Measurements from ENCODE around the gene LUZP2.

The LUZP2 gene

GRCh38 chr11:24531528-24531927 is 34.7 kb downstream of the LUZP2 start:
- no peak overlapping the region for H3K4me3 ChIP-seq (ENCODE audit: low read depth, low read length)
- TF ChIP-seq, protein P1, sequence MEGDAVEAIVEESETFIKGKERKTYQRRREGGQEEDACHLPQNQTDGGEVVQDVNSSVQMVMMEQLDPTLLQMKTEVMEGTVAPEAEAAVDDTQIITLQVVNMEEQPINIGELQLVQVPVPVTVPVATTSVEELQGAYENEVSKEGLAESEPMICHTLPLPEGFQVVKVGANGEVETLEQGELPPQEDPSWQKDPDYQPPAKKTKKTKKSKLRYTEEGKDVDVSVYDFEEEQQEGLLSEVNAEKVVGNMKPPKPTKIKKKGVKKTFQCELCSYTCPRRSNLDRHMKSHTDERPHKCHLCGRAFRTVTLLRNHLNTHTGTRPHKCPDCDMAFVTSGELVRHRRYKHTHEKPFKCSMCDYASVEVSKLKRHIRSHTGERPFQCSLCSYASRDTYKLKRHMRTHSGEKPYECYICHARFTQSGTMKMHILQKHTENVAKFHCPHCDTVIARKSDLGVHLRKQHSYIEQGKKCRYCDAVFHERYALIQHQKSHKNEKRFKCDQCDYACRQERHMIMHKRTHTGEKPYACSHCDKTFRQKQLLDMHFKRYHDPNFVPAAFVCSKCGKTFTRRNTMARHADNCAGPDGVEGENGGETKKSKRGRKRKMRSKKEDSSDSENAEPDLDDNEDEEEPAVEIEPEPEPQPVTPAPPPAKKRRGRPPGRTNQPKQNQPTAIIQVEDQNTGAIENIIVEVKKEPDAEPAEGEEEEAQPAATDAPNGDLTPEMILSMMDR (IDR thresholded peaks at IDR 0.05; ENCODE audit: insufficient read depth, low read length, missing control alignments), result no peak
- CTCF ChIA-PET, result no interaction called here
- POLR2A ChIA-PET, result no interaction called here
- peak; percentile 65 for DNase-seq (ENCODE audit: low read depth, low spot score)

GRCh38 chr11:24543771-24544170 is 46.9 kb downstream of the LUZP2 start:
- no peak for DNase-seq (ENCODE audit: low read depth, low spot score)
- ChIA-PET CTCF (no interaction called here), POLR2A (no interaction called here)
- TF ChIP-seq, protein P1 (IDR thresholded peaks at IDR 0.05; ENCODE audit: insufficient read depth, low read length, missing control alignments), result no peak
- no peak overlapping the region for H3K4me3 ChIP-seq (ENCODE audit: low read depth, low read length)

GRCh38 chr11:24556693-24557092 is 59.8 kb downstream of the LUZP2 start:
- DNase-seq (ENCODE audit: low read depth, low spot score), result no peak
- TF ChIP-seq, protein P1 (IDR thresholded peaks at IDR 0.05; ENCODE audit: insufficient read depth, low read length, missing control alignments), result no peak
- ChIA-PET POLR2A (no interaction called here), CTCF (no interaction called here)
- no peak overlapping the region for H3K4me3 ChIP-seq (ENCODE audit: low read depth, low read length)

DNA sequence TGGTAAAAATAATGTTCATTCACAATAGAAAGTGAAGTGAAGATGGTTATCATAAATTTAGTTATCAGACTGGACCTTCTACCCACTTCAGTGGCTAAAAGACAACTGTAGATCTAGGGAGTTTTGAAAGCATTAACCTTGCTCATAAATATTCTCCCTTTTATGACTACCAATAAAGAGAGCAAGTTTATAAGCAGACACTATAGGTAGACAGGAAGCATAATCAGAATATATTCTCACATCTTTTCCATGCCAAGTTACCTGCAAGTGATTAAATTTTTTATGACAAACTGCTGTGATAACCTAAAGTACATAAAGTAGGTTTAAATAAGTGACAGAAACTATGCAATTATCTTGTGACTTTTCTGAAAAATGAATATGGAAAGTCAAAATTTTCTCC is 62.5 kb downstream of the LUZP2 start:
- CTCF ChIA-PET, result no interaction called here
- TF ChIP-seq, protein P1 (IDR thresholded peaks at IDR 0.05; ENCODE audit: insufficient read depth, low read length, missing control alignments), result no peak
- DNase-seq (ENCODE audit: low read depth, low spot score), result no peak
- H3K4me3 ChIP-seq (ENCODE audit: low read depth, low read length), result no peak overlapping the region
- POLR2A ChIA-PET, result no interaction called here

DNA sequence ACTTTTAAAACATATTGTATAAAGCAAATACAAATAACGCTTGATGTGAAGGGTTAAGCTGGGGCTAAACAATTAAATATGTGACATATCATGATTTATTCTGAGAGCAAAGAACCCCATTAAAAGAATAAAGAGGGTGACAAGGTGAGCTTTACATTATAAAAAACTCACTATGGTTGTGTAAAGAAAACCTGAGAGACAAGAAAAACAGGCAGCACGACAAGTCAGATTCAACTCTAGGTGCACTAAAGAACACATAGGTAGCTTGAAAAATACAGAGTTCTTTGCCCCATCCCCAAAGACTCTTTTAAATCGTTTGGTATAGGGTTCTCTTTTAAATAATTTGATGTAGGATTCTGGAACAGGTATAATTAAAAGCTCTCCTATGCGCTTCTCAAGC is 63.5 kb downstream of the LUZP2 start:
- CTCF ChIA-PET, result no interaction called here

GRCh38 chr11:24567380-24567779 is 70.5 kb downstream of the LUZP2 start:
- TF ChIP-seq, protein P1 (IDR thresholded peaks at IDR 0.05; ENCODE audit: insufficient read depth, low read length, missing control alignments), result no peak
- POLR2A ChIA-PET, result no interaction called here
- no peak for DNase-seq (ENCODE audit: low read depth, low spot score)
- H3K4me3 ChIP-seq (ENCODE audit: low read depth, low read length), result no peak overlapping the region
- CTCF ChIA-PET, result no interaction called here

More for the DNA sequence above, 63.5 kb downstream of the LUZP2 start:
- POLR2A ChIA-PET, result no interaction called here
- no peak for DNase-seq (ENCODE audit: low read depth, low spot score)
- no peak overlapping the region for H3K4me3 ChIP-seq (ENCODE audit: low read depth, low read length)
- TF ChIP-seq, protein P1 (IDR thresholded peaks at IDR 0.05; ENCODE audit: insufficient read depth, low read length, missing control alignments), result no peak

Data from AG04449 (cell line).